HG03045 (cell line): ENCODE measurements around the gene INSC.

ENCODE experiments used
- ATAC-seq: cut with Tn5 transposase; IDR thresholded peaks from one replicate; pipeline ENCODE4 v1.9.1; 2021; ENCODE audit warnings: mild to moderate bottlenecking, moderate library complexity; ENCODE audit not compliant: unreplicated experiment

Gene INSC

DNA sequence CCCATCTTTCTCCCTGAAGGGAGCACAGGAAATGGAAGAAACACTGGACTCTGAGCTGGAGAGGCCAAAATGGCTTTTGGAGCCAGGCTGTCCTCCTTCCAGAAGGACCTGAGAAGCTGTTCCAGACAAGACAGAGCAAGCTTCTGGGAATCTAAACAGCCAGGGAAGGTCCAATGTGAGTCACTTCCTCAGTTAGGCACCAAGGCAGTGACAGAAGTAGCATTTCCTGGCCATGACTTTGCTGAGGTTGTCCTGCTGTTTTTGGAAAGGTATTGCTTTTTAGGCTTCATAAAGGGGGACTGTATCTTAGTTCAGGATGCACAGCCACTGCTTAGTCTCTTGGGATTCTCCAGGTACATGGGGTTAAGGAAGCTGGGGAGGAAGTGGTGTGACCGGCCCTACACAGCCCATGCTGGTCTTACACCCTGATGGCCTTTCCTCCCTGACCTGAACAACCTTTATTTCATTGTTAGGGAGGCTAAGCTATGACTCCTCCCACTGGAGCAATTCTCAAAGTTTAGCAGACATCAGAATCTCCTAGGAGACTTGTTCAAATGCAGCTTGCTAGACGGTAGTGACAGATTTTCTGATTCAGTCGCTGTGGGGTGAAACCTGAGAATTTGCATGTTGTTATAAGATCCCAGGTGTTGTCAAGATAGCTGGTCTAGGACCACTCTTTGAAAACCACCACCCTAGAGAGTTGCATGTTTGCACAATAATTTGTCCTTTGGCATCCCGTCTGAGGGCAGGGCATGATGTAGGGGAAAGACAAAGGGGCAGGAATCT, 6.8 kb upstream of the INSC start:
- peak; percentile 76 for ATAC-seq

DNA sequence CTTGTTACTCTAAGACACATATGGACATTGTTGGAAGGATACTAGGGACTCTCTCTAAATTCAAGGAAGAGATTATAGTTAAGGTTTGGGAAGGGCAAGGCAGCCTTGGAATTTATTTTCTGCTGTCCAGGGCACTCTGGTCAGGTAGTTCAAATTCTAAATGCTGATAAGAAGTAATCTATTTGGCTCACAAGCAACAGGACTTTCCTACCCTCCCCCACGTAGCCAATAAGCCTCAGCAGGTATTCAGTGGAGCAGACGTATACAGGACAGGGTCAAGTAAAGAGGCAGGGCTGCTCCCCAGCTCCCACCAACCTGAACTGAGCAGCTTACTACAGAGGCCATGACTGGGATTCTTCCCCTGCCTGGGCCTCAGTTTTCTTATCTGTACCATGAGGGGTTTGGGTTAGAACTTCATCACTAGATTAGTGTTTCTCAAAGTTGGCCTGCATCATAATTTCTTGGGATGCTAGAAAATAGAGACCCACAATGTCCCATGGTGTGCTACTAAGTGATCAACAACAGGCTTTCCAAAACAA, 6.1 kb upstream of the INSC start:
- no peak for ATAC-seq

GRCh38 chr11:15109602-15110001, 5.1 kb upstream of the INSC start:
- no peak for ATAC-seq

- no peak for ATAC-seq
These were observed 3.5 kb upstream of the INSC start for GRCh38 chr11:15111215-15111614.

DNA sequence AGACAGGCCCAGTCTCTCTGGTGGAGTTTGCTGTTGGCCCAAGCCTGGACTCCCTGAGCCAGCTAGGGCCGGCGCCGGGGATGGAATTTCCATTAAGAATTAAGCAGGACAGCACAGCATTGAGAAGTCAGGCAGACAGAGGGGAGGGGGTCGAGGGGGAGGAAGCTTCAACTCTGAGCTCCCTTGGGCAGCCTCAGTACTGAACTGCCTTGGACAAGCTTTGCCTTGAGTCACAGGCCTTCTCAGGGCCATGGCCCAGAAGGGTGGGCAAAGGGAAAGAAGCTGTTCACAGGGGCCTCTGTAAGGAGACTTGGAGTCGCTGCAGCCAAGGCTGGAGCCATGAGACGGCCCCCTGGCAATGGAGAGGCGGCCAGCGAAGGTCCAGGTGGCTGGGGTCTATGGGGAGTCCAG, 2.6 kb upstream of the INSC start:
- no peak for ATAC-seq

GRCh38 chr11:15113381-15113780, 1.3 kb upstream of the INSC start:
- peak; percentile 82 for ATAC-seq

DNA sequence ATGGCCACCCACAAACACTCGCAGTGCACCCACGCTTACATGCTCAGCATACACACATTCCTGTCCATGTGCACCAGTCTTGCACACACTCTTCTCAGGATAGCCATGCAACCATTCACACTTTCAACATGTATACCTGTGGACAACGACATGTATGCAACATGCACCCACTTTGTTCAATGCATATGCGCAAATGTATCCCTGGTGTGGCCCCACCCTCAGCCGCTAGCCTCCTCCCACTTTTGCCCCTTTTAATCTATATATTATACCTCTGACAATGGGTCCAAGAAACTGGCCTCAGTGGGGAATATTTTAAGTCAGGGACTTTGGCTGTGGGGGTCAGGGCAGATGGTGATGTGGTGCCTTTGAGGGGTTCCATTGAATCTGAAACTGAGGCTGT, 963 bp downstream of the INSC start:
- ATAC-seq: no peak

DNA sequence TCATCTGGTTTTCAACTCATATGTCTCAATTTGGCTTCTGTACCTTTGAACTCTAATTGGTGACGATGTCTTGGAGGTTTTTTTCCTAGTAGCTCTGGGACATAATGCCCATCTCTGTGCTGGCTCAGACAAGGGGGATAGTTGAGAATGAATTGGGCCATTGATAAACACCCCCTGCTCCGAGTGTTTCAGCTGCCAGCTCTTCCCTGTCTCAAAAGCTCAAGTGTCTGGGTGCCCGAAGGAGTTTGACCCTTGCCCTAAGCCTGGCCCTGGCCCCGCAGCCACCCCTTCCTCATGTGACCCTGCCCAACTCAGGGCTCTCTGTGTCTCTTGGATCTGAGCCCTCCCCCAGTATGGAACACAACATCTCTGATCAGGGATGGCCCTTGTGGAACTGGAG, 3.0 kb downstream of the INSC start:
- ATAC-seq: no peak

- ATAC-seq: no peak
These were observed 3.7 kb downstream of the INSC start for GRCh38 chr11:15118431-15118830.

- ATAC-seq: no peak
These were observed 4.6 kb downstream of the INSC start for GRCh38 chr11:15119352-15119751.

DNA sequence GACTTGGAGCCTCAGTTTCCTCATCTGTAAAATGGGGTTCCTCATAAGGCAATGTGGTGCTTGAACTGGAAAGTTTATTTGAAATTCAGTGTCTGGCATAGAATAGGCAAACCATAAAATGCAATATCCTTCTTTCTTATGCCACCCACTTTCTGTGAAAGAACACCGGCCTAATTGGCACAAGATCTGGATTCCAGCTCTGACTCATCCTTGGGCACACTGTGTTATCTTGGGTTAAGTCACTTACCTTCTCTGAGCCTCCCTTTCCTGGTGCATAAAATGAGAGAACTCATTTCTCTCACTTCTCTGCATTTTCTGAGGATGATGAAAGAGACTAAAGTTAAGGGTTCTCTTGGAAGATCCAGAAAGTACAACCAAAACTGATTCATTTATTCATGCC, 5.1 kb downstream of the INSC start:
- no peak for ATAC-seq

GRCh38 chr11:15123849-15124248, 9.1 kb downstream of the INSC start:
- ATAC-seq: no peak

GRCh38 chr11:15124528-15124927, 9.8 kb downstream of the INSC start:
- no peak for ATAC-seq

GRCh38 chr11:15127341-15127740, 12.6 kb downstream of the INSC start:
- ATAC-seq: no peak

DNA sequence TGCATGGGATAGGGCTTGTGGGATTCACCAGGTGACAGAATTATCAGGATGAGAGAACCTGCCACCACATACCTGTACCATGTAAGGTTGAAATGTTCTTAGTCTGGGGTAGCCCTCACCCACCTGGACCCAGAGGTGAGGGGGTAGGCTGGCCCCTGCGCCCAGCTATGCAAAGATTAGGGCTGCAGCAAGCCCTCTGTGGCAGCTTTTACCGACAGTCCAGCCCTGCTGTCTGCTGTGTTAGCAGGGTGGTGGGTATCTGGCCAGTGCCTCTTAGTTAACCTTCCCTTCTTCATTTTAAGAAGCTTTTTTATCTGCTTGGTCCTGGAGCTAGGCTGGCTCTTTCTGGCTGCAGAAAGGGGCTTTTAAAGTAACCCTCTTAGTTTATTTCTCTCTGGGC, 13.9 kb downstream of the INSC start:
- no peak for ATAC-seq

DNA sequence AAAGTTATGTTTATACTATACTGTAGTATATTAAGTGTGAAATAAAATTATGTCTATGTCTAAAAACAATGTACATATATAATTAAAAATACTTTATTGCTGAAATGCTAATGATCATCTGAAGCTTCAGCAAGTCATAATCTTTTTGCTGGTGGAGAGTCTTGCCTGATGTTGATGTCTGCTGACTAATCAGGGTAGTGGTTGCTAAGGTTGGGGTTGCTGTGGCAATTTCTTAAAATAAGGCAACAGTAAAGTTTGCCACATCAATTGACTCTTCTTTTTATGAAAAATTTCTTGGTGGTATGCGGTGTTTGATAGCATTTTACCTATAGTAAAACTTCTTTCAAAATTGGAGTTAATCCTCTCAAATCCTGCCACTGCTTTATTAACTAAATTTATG, 21.4 kb downstream of the INSC start:
- no peak for ATAC-seq

DNA sequence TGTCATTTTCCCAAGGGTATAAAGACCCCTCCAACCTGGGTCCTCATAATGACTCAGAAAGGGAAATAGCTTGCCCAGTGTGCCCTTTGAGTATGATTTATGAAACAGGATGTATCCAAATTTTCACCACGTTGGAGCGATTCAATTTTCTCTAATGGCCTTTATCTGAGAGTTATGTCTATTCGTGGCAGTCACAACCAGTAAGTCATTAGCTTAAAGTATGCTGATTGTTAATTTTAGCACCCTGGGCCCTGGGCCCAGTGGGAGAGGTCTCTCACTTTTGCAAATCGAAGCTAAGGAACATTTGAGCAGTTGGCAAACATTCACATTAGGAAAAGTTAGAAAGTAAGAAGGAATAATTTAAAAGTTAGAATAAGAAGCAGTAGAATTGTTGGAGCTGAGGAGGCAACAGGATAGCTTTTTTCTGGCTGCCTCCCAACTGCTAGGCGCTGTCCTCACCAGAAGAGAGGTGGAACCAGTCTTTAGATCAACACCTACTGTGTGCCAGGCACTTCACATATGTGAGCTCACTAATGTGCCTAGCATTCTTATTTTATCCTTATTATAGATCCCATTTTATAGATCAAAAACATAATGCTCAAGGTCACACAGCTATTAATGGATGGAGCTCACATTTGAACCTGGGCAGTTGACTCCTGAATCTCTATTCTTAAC, 24.5 kb downstream of the INSC start:
- ATAC-seq: no peak

- no peak for ATAC-seq
These were observed 25.4 kb downstream of the INSC start for GRCh38 chr11:15139958-15140659.

- ATAC-seq: no peak
These were observed 26.7 kb downstream of the INSC start for GRCh38 chr11:15141381-15141780.

- ATAC-seq: no peak
These were observed 28.1 kb downstream of the INSC start for GRCh38 chr11:15142838-15143237.

GRCh38 chr11:15143855-15144254, 29.1 kb downstream of the INSC start:
- ATAC-seq: no peak

GRCh38 chr11:15144347-15144746, 29.6 kb downstream of the INSC start:
- no peak for ATAC-seq
